H9 (cell line): ENCODE data around the gene KNG1. TPM values are rescaled to one million over a fixed set of nuclear protein-coding genes. Genes with fewer than 3 reads are reported as not detected.

Experiments
- DNase-seq: peaks from one replicate; pipeline ENCODE4 v3.0.0-alpha.2; 2017
- H2AFZ ChIP-seq: one replicate; pipeline ENCODE4 v1.6.1; 2013; ENCODE audit warnings: mild to moderate bottlenecking, low read length, control low read depth, moderate library complexity
- H2AK5ac ChIP-seq: 2 replicates; pipeline ENCODE4 v1.6.1; 2013; ENCODE audit warnings: low read length, control low read depth, mixed read lengths; ENCODE audit not compliant: insufficient read length
- H2BK120ac ChIP-seq: one replicate; pipeline ENCODE4 v1.6.1; 2013; ENCODE audit warnings: low read depth, mild to moderate bottlenecking, low read length, control low read depth, inconsistent platforms; ENCODE audit not compliant: poor library complexity, severe bottlenecking
- H2BK12ac ChIP-seq: 2 replicates; pipeline ENCODE4 v1.6.1; 2013; ENCODE audit warnings: low read length, control low read depth, mixed read lengths, low read depth; ENCODE audit not compliant: insufficient read length
- H2BK15ac ChIP-seq: 2 replicates; pipeline ENCODE4 v1.6.1; 2013; ENCODE audit warnings: low read depth, low read length, control low read depth
- H2BK20ac ChIP-seq: one replicate; pipeline ENCODE4 v1.6.1; 2013; ENCODE audit warnings: low read depth, mild to moderate bottlenecking, low read length, control low read depth, inconsistent platforms; ENCODE audit not compliant: poor library complexity, severe bottlenecking
- H2BK5ac ChIP-seq: 2 replicates; pipeline ENCODE4 v1.6.1; 2013; ENCODE audit warnings: low read length, control low read depth, mixed read lengths; ENCODE audit not compliant: insufficient read length
- H3K14ac ChIP-seq: 2 replicates; pipeline ENCODE4 v1.6.1; 2013; ENCODE audit warnings: low read length, control low read depth; ENCODE audit not compliant: insufficient read depth
- H3K18ac ChIP-seq: 2 replicates; pipeline ENCODE4 v1.6.1; 2013; ENCODE audit warnings: low read depth, mild to moderate bottlenecking, mixed read lengths, low read length, control low read depth; ENCODE audit not compliant: insufficient read length
- H3K23ac ChIP-seq: 2 replicates; pipeline ENCODE4 v1.6.1; 2013; ENCODE audit warnings: low read length, control low read depth, mixed read lengths, low read depth; ENCODE audit not compliant: insufficient read length
- H3K23me2 ChIP-seq: 2 replicates; pipeline ENCODE4 v1.6.1; 2013; ENCODE audit warnings: low read depth, mild to moderate bottlenecking, mixed read lengths, low read length, control low read depth; ENCODE audit not compliant: insufficient read length, poor library complexity, severe bottlenecking
- H3K27ac ChIP-seq: 2 replicates; pipeline ENCODE4 v1.5.1; 2013; ENCODE audit warnings: low read length, control low read depth, mixed read lengths, low read depth; ENCODE audit not compliant: insufficient read length
- H3K27me3 ChIP-seq: 2 replicates; pipeline ENCODE4 v1.6.1; 2013; ENCODE audit warnings: low read length, control low read depth, inconsistent platforms; ENCODE audit not compliant: insufficient read depth
- H3K4ac ChIP-seq: 2 replicates; pipeline ENCODE4 v1.6.1; 2013; ENCODE audit warnings: low read depth, mild to moderate bottlenecking, control low read depth, inconsistent platforms, low read length, moderate library complexity
- H3K4me1 ChIP-seq: 2 replicates; pipeline ENCODE4 v1.6.1; 2013; ENCODE audit warnings: low read length, control low read depth, inconsistent platforms; ENCODE audit not compliant: insufficient read depth
- H3K4me2 ChIP-seq: 2 replicates; pipeline ENCODE4 v1.6.1; 2013; ENCODE audit warnings: low read length, control low read depth, mixed read lengths; ENCODE audit not compliant: insufficient read length, insufficient read depth
- H3K56ac ChIP-seq: 2 replicates; pipeline ENCODE4 v1.6.1; 2013; ENCODE audit warnings: low read depth, mild to moderate bottlenecking, mixed read lengths, low read length, control low read depth; ENCODE audit not compliant: insufficient read length
- H3K79me1 ChIP-seq: 2 replicates; pipeline ENCODE4 v1.6.1; 2013; ENCODE audit warnings: low read depth, mild to moderate bottlenecking, moderate library complexity, low read length, control low read depth, inconsistent platforms; ENCODE audit not compliant: insufficient read depth, poor library complexity, severe bottlenecking
- H3K79me2 ChIP-seq: 2 replicates; pipeline ENCODE4 v1.6.1; 2013; ENCODE audit warnings: low read length, control low read depth, inconsistent platforms; ENCODE audit not compliant: insufficient read depth
- H3K9ac ChIP-seq: 2 replicates; pipeline ENCODE4 v1.6.1; 2013; ENCODE audit warnings: low read length, control low read depth, mixed read lengths; ENCODE audit not compliant: insufficient read length; ENCODE audit errors: extremely low read depth
- H3K9me3 ChIP-seq: one replicate; pipeline ENCODE4 v1.6.1; 2013; ENCODE audit warnings: low read depth, low read length, inconsistent platforms; ENCODE audit not compliant: control insufficient read depth
- H3T11ph ChIP-seq: one replicate; pipeline ENCODE4 v1.6.1; 2013; ENCODE audit warnings: mild to moderate bottlenecking, low read length, control low read depth, inconsistent platforms
- H4K20me1 ChIP-seq: one replicate; pipeline ENCODE4 v1.6.1; 2013; ENCODE audit not compliant: control insufficient read depth, insufficient read length, insufficient read depth
- H4K5ac ChIP-seq: 2 replicates; pipeline ENCODE4 v1.6.1; 2013; ENCODE audit warnings: low read depth, mild to moderate bottlenecking, mixed read lengths, low read length, control low read depth; ENCODE audit not compliant: insufficient read length
- H4K8ac ChIP-seq: replicated peaks from 2 replicates; pipeline ENCODE4 v1.6.1; 2013; ENCODE audit warnings: low read length, control low read depth, mixed read lengths, low read depth; ENCODE audit not compliant: insufficient read length
- H4K91ac ChIP-seq: 2 replicates; pipeline ENCODE4 v1.6.1; 2013; ENCODE audit warnings: low read depth, mild to moderate bottlenecking, moderate library complexity, mixed read lengths, low read length, control low read depth; ENCODE audit not compliant: insufficient read length
- H3K27ac Mint-ChIP-seq, 3 experiments: 2 replicates in 2 of 3; 3 replicates in 1 of 3; pipeline ENCODE4 v1.8.0; 2020 to 2021; ENCODE audit warnings: mixed read lengths in 3 of 3, mild to moderate bottlenecking in 1 of 3, moderate library complexity in 1 of 3
- H3K27me3 Mint-ChIP-seq: 2 replicates; pipeline ENCODE4 v1.8.0; 2021; ENCODE audit warnings: low read depth, mild to moderate bottlenecking, moderate library complexity, mixed read lengths
- H3K36me3 Mint-ChIP-seq, 3 experiments: 2 replicates in 2 of 3; 3 replicates in 1 of 3; pipeline ENCODE4 v1.8.0; 2020 to 2021; ENCODE audit warnings: low read depth in 3 of 3, mixed read lengths in 3 of 3; ENCODE audit not compliant: insufficient read depth in 1 of 3
- H3K4me1 Mint-ChIP-seq, 2 experiments: 2 replicates each; pipeline ENCODE4 v1.8.0; 2020; ENCODE audit warnings: mixed read lengths in 2 of 2
- H3K4me3 Mint-ChIP-seq, 2 experiments: 2 replicates in 1 of 2; 3 replicates in 1 of 2; pipeline ENCODE4 v1.8.0; 2020 to 2021; ENCODE audit warnings: mild to moderate bottlenecking in 2 of 2, mixed read lengths in 2 of 2, moderate library complexity in 1 of 2
- H3K9me3 Mint-ChIP-seq, 2 experiments: 2 replicates in 1 of 2; 3 replicates in 1 of 2; pipeline ENCODE4 v1.8.0; 2020; ENCODE audit warnings: mild to moderate bottlenecking in 2 of 2, mixed read lengths in 2 of 2, moderate library complexity in 1 of 2
- CTCF ChIP-seq: fragments of 200-600 bp; sonication (generic); conservative IDR thresholded peaks from 3 replicates; pipeline ENCODE4 v1.8.0; 2021; ENCODE audit warnings: antibody characterized with exemption, mild to moderate bottlenecking
- WGBS: extraction: QIAGEN DNeasy Blood & Tissue Kit; methylation state at CpG from one replicate; pipeline ENCODE4 v1.1.7; 2013; ENCODE audit warnings: missing lambda C conversion rate, low lambda C conversion rate, mixed read lengths; ENCODE audit not compliant: insufficient read length; ENCODE audit errors: extremely low coverage; 5-methylcytosine and 5-hydroxymethylcytosine counted together
- total RNA-seq: library from RNA; stranded (reverse); gene quantifications from 2 replicates; pipeline ENCODE4 v1.2.1, GENCODE V29; 2021

KNG1 gene
- total RNA-seq, 1 experiment from 2014 or later = not detected

- Histone ChIP-seq H3K18ac (no peak overlapping the region), H2BK5ac (no peak overlapping the region), H3K79me2 (no peaks in the 10 kb centered on the region), H3K4ac (no peak overlapping the region), H3K9me3 (no peaks in the 10 kb centered on the region), H2BK20ac (no peak overlapping the region), H2BK15ac (no peak overlapping the region), H2BK12ac (no peak overlapping the region), H3K14ac (no peak overlapping the region), H4K91ac (no peak overlapping the region), H3K27ac (no peak overlapping the region), H3K23ac (no peak overlapping the region), H2AFZ (no peak overlapping the region), H3K9ac (no peak overlapping the region), H3K4me1 (no peaks in the 10 kb centered on the region), H3T11ph (no peak overlapping the region), H2BK120ac (no peak overlapping the region), H2AK5ac (no peak overlapping the region), H3K27me3 (no peaks in the 10 kb centered on the region), H4K8ac (no peak overlapping the region), H3K23me2 (no peaks in the 10 kb centered on the region), H4K5ac (no peak overlapping the region), H3K56ac (no peak overlapping the region), H4K20me1 (no peaks in the 10 kb centered on the region), H3K79me1 (no peaks in the 10 kb centered on the region), H3K4me2 (no peak overlapping the region)
- no peak overlapping the region for H3K4me3 Mint-ChIP-seq
- no peak for TF ChIP-seq CTCF
- H3K4me1 Mint-ChIP-seq = peaks cover 9 to 10% of the 10 kb centered on the region in 2 experiments
- DNase-seq = no peak
- no peaks in the 10 kb centered on the region for H3K36me3 Mint-ChIP-seq
- no peaks in the 10 kb centered on the region for H3K9me3 Mint-ChIP-seq
- H3K27ac Mint-ChIP-seq = no peak overlapping the region
- WGBS = no CpG with 5 or more reads among the region's 6 CpGs
- H3K27me3 Mint-ChIP-seq = peaks cover 2% of the 10 kb centered on the region; the same call in 1 of the 2 replicates
Observed at GRCh38 chr3:186705882-186706780, 11.0 kb upstream of the KNG1 start.
